GM21737 (cell line): ENCODE measurements around the gene YARS1.

Source experiments
- ATAC-seq: cut with Tn5 transposase; IDR thresholded peaks from one replicate; pipeline ENCODE4 v1.9.1; 2021; ENCODE audit warnings: mild to moderate bottlenecking, moderate library complexity; ENCODE audit not compliant: unreplicated experiment

YARS1 gene

DNA sequence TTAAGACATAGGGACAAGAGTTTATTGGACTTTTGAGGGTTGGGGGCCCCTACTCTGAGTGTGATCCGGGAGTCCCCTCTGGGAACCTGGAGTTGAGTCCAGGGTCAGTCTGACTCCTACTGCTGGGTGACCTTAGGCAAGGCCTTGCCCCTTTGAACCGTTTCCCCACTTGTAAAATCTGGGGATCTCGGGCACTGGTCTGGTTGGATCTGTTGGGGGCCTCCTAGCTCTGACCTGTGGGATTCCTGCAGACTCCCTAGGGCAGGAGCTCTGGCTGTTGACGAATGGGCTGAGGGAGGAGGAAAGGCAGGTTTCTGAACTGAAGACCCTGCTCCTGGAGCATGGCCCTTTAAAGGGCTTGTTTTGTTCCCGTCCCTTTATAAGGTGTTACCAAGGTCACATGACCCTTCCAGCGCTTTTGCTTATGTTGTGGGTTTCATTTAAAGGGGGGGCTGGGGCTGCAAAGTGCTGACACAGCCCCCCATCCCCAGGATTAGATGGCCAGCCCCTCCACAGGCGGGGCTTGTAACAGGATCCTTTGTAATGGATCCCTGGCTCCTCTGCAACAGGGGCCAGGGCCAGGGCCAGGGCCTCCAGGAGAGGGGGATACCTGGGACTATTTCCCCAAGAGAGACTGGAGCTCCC is 50.7 kb downstream of the YARS1 start:
- ATAC-seq, result no peak

DNA sequence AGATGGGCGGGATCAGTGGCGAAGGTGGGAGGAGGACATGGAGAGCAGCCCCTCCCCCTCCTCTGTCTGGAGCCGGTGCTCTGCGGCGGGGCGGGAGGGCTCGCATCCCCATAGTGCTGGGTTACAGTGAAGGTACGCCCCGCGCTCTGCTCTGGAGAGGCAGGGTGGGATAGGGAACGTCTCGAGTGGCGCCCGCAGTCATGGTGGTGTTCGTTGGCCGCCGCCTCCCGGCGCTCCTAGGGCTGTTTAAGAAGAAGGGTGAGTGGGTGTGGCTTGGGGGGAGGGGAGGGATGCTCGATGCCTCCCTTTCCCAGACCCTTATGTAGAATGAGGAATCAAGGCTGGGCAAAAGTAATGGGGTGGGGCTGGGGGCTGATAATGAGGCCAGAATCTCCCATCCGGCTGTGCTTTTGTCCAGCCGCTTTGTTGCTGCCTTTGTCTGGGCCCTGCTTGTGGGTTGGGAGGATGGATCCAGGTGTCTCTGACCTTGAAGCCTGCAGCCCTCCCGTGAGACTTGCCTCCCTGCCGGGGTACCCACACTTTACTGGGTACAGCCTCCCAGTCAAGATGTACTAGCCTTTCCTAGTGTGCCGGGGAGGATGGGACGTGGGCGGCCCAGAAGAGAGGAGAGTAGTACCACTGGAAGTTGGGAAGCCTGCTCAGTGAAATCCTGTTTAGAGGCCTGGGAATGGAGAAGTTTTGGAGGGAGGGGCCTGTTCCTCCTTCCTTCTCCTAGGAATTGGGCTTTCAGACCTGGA is 51.4 kb downstream of the YARS1 start:
- no peak for ATAC-seq

DNA sequence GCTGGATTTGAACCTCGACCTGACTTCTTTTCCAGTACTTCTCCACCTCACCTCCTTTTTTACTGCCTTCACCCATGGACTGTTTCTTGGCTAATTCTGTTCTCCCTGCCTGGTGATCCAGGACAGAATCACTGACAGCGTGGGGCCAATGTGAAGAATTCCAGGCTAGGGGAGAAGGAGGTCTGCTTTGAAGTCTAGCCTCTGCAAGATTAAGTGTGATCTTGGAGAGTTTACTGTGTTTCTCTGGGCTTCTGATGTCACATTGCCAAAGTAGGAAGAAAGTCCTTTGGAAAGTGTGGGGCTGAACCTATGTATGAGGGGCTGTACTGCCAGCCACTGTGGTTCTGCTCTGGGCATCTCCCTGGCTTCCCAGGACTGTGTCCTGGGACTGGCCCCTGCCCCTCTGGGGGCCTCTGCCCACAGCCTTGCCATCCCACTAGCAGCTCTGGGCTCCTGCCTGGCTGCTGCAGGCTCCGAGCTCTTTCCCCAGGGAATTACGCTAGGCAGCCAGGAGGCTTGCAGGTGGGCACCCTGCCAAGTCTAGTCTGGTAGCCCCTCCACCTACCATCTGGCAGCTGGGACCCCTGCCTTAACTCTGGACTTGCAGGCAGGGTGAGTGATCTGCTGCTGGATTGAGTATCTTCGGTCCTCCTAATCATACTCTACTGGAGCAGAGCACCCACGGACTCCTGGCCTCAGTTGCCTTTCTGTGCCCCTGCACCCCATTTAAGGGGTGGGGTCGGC is 52.2 kb downstream of the YARS1 start:
- ATAC-seq, result no peak

DNA sequence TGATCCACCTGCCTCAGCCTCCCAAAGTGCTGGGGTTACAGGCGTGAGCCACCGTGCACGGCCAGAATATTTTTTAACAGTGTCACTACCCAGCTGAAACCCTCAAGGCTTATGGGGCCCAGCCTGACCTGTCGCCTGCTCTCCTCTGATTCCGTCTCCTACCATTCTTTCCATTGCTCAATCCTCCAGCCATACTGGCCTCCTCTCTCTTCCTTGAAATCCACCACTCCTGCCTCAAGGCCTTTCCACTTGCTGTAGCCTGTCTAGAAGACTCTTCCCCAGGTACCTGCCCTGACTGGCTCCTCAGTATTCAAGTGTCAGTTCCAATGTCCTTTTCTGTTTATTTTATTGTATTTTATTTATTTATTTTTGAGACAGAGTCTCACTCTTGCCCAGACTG is 53.9 kb downstream of the YARS1 start:
- ATAC-seq, result no peak

DNA sequence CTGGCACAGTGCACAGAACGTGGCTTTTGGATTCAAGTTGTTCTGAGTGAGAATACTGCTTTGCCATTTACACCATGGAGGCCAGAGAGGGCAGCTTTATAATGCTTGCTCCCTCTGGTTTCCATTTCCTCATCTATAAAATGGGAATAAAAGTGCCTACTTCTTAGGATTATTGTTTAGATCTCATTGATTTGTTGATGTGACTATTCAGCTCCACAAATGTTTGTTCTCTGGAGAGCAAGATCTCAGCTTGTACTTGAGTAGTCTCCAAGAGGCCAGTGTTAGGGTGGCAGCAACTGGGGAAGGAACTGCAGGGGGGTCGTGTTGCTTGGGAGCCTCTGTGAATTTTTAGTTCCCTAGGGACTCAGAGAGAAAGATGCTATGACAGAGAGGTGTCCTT is 55.2 kb downstream of the YARS1 start:
- ATAC-seq, result no peak

DNA sequence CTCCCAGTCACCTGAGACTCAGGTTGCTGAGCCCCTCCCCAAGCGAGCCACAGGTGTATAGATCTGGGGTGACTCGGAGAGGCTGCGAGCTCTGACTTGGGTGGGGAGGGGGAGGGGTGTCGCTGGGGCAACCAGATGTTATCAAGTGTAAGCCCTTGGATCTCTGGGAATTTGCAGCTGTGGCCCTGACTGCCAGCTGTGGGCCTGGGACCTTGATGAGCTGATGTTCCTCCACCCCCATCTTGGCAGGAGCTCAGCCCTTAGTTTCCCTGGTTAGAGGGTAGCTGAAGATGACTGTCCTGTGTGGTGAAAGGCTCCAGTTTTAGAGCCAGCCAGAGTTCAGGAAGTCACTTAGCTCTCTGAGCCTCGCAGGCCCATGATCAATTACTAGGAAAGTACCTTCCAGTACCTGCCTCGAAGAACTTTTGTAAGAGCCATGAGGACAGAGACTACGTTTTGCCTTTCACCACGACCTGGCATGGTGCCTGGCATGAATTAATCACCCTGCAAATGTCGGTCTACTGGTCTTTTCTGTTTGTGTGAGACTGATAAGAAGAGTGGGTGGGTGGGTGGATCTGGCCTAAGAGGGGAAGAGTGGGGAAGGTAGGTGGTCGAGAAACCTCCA is 55.8 kb downstream of the YARS1 start:
- no peak for ATAC-seq

DNA sequence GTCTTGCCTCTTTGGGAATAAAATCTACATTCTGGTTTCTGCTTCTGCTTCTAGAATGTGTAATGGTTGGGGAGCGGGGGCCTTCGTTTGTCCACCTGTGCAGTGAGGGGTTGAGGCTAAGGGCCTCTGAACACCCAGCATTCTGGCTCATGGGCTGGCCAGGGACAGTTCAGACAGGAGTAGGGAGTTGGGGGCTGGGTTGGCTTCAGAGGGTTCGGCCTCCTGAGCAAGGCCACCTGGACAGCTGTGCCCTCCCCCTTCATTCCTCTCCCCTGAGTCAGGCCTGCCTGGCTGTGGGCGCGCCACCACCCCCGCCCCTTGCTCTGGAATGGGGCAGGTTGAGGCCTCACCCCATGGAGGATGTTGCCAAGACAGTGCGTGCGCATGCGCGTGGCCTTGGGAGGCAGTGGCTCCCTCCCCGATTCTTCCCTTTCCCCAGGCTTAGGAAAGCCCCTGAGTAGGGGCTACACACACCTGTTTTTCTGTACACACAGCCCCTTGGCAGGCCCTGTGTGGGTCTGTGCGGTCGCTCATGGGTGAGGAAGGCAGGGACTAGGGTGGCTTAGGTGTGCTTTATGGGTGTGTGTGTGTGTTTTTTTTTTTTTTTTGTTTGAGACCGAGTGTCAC is 57.0 kb downstream of the YARS1 start:
- no peak for ATAC-seq

DNA sequence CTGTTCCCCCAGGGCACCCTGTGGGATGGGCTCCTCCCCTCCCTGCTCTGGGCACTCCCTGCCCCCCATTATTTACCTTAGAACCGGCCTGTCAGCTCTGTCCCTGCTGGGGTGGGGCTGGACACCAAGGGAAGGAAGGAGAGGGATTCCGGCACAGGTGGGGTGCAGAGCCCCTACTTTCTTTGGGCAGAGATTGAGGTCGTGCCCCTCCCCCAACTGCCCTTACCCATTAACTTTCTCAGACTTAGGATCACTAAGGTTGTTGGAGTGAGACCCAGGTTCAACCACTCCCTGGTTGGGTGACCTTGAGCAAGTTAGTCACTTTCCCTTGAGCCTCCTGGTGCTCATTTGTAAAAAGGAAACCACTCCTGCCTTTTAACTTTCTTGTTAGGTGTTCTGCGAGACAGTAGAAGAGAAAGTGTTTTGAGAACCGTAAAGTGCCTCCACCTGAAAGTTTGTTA is 57.6 kb downstream of the YARS1 start:
- ATAC-seq, result no peak

DNA sequence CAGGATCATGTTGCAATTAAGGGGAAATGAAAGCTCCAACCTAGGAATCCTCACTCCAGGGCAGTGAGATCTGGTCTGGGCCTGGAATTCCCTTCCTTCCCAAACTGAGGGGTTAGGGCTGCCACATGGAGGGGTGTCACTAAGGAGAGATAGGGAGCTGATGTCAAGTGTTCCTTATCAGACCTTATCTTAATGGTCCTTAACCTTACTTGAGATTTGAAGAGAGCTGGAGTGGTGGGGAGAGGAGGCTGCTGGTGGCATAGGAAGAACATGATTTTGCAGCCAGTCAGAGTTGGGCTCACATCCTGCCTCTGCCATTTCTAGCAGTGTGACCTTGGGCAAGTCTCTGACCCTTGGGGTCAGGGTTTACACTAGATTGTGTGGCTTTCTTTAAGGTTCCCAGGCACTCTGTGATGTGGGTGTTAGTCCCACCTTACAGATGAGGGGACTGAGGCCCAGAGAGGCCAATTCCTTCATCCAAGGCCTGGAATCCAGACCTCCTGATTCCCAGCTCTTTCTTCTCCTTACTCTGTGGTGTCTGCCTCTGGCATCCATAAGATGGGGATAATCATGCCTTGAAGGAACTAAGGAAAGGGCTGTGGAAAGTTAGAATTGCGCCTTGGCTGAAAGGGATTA is 58.2 kb downstream of the YARS1 start:
- ATAC-seq, result no peak

DNA sequence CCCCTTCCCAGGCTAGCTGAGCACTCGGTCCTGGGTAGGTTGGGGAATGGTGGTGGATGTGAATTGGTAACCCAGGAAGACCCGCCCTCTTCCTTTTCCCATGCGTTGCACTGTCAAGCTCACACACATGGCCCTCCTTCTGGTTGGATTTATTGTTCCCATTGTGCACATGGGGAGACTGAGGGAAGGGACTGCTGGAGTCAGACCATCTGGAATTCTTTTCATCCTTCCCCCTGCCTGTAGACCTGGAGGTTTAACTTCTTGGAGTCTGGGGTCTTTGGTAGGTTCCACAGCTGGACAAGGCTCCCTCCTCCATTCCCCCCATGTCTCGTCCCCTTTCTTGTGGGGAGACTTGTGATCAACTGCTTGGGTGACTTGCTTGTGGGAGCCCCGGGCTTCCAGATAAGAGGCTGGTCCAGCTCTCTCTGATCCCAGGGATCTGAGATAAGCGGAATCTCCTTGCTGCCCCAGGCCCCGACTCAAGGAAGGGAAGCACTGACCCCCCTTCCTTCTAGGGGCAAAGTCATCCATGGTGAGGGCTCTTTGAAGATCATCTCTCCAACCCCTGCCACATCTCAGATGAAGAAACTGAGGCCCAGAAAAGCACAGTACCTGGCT is 58.9 kb downstream of the YARS1 start:
- no peak for ATAC-seq

DNA sequence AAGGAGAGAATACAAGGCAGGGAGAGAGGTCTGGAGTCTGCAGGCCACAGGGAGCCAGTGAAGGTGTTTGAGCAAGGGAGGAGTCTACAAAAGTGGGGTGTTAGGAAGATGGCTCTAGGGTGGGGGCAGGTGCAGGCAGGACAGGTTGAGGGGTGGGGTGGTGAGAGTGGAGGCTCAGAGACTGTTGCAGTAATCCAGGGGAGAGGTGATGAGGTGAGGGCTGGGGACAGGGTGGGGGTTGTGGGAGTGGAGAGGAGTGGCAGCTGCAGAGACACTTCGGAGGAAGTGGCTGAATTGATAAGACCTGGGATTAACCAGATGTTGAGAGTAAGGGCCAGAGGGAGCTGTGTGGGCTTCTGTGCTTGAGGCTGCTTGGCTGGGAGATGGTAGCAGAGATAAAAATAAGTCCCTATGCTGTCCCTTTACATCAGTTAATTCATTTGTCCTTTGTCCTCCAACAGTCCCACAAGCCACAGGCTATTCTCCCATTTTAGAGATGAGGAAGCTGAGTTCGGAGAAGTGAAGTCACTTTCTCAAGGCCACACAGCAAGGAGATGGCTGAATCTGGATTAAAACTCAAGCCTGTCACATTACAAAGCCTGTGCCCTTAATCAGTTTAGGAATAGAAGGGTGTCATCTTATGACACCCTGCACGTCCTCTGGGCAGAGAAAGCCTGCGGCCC is 59.8 kb downstream of the YARS1 start:
- ATAC-seq, result no peak

DNA sequence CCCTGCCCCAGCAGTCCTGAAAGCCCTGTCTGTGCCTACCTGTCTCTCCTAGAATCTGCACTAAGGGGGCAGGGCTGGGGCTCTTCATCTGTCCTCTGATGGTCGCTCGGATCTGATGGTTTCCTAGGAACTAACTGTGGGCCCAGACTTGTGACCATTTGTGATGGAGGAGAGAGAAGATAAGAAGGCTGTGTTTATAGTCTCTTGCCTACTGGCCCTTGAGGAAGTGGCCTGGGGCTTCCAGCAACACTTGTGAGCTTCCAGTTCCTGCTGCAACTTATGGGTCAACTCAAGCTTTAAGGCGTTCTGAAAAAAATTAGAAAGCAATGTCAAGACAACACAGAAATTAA is 61.4 kb downstream of the YARS1 start:
- ATAC-seq, result no peak

DNA sequence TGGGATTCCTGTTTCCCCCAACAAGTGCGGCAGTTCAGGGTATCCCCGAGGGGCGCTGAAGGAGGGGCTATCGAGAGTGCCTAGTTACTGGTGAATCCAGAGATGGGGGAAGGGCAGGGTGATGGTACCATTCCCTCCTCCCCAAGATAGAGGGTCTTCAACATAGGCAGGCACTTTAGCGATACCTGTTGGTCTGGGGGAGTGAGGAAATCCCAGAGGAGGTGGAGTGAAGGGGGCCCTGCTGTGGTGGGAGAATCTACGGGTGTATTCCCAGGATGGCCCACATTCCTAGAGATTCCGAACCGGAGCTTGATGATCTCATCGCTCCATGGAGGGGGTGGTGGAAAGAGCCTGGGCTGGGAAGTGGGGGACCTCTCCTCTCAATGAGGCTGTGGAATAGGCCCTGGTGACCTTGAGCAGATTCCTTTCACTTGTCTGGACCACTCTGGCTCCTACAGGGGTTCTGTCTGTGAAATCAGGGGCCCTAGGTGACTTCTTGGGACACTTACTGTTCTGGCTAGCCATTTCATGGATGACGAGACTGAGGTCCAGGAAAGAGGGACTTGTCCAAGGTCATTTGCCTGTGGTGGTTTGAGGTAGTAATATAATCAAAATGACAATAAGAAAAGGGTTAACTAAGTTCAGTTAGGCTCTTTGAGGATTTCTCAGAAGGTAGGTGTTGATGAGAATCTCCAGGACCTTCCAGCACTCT is 61.9 kb downstream of the YARS1 start:
- no peak for ATAC-seq

DNA sequence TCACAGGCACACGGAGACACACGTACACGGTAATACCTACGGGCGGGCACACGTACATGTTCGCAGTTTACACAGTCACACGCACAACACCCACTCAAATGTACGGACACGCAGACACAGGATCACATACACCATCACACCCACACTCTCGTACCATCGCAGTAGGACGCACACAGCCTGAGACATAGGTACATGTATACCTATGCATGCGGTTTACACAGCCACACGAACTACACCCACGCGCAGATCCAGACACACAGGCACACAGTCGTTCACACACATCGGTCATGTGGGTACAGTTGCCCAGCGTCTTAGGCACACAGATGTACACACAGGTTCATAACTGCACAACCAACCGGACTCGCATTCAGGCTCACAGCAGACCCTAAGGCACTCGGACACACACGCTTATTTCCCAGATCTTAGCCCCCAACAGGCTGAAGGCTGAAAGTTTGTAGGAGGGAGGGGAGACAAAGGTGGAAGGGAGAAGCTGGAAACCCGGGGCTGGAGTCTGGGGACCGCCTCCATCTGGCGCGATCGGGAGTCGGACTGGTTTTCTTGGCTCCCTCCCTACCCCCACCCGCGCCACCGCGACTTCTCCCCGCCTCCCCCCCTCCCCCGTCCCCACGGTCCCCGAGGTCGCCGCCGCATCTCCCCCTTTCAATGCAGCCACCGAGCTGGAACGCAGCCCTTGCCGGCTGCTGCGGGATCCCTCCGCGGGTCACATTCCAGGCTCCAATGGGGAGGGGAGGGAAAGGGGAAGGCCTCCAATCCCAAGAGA is 62.7 kb downstream of the YARS1 start:
- no peak for ATAC-seq

DNA sequence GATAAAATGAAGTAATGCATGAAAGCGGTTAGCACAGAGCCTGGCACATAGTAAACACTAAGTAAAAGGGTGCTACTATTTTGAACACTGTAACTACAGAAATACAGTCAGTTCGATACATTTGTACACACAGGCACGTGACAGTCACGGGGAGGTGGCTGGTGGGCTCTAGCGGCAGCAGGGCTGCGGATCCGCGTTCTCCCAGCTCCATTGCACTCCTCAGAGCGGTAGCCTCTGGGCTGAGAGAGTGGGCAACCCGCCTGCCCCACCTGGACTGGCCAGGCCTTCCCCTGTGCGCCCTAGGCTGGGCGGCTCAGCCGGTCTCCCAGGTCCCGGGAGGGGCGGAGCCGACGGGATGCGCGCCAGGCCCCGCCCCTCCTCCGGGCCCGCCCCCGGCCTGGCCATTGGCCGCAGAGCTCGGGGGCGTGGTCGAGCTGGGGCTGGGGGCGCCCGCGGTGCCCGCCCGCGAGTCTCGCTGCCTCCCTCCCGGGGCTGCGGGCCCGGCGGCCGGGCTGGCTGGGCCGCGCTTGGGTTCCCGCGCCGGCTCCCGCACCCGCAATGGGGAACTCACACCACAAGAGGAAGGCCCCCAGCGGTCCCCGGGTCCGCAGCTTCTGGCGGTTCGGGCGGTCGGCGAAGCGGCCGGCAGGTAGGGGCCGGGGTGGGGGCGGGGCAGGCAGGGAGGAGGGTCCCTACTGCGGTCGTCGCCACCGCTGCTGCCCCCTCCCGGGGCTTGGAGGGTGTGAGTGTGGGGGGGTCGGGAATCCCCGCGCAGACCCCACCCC is 63.4 kb downstream of the YARS1 start:
- ATAC-seq, result no peak

DNA sequence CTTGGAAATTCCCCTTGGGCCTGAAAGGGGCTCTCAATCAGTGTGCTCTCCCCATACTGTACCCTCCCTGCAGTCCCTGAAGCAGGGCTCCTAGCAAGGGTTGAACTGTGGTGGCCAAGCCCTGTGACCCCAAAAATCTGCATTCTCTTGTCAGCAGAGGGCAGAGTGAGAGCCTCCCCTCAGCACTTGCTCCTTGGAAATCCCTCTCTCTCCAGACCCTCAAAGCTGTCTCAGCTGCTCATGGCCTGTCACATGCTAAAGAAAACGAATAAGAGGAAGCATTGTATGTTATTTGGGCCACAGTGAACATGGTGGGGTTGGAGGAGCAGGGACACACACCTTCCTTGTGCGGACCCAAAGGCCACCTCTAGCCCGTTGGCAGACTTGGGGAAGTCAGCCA is 67.4 kb downstream of the YARS1 start:
- no peak for ATAC-seq

DNA sequence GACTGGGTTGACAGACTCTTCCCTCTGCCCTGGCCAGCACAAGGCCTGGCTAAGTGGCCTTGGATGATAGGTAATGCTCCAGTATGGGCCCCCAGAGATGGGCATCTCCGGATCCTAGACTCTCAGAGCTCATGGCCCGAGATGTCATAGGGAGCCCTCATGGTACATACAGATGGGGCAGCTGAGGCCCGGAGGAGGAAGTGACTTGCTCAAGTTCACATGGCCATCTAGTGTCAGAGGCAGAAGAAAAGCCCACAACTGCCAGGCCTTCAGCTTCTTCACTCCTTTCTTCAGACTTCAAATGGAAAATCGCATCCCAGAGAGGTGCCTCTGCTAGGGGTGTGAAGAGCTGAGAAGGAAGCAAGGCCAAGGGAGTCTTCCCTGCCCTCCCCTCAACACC is 67.8 kb downstream of the YARS1 start:
- no peak for ATAC-seq

DNA sequence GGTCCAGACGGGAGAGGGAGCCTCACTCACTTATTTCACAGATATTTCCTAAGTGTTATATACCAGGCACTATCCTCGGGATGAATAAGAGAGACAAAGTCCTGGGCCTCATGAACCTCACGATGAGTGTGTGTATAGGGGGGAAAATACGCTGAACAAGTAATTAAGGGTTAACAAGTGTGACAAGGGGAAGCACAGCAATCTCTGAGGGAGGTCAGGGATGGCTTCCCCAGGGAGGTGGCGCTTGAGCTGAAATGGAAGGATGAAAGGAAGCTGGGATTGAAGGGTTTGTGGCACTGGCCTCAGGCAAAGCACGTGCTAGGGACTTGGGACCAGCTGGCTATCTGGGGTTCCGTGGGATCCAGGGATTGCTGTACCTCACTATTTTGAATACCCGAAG is 68.2 kb downstream of the YARS1 start:
- no peak for ATAC-seq
